T-helper 22 cell (primary cell): ENCODE measurements around the gene AJAP1.

Source experiments
- DNase-seq: peaks from one replicate; pipeline ENCODE4 v3.0.0-alpha.2; 2020; ENCODE audit warnings: low read depth

AJAP1 gene

GRCh38 chr1:4734791-4735190 is 80.4 kb downstream of the AJAP1 start:
- DNase-seq = no peak

- DNase-seq = no peak
Observed at GRCh38 chr1:4736254-4736653, 81.8 kb downstream of the AJAP1 start.

- DNase-seq = no peak
Observed at GRCh38 chr1:4741876-4742423, 87.5 kb downstream of the AJAP1 start.

GRCh38 chr1:4743978-4744750 is 89.8 kb downstream of the AJAP1 start:
- no peak for DNase-seq

GRCh38 chr1:4745560-4745959 is 91.2 kb downstream of the AJAP1 start:
- no peak for DNase-seq

GRCh38 chr1:4749406-4749805 is 95.0 kb downstream of the AJAP1 start:
- no peak for DNase-seq

- no peak for DNase-seq
Observed at GRCh38 chr1:4750177-4750576, 95.8 kb downstream of the AJAP1 start.

GRCh38 chr1:4752059-4752458 is 97.7 kb downstream of the AJAP1 start:
- no peak for DNase-seq

GRCh38 chr1:4754816-4755215 is 100.4 kb downstream of the AJAP1 start:
- DNase-seq = no peak

- DNase-seq = no peak
Observed at GRCh38 chr1:4755301-4755845, 101.0 kb downstream of the AJAP1 start.

GRCh38 chr1:4755864-4756504 is 101.6 kb downstream of the AJAP1 start:
- no peak for DNase-seq

- DNase-seq = no peak
Observed at GRCh38 chr1:4756851-4757580, 102.6 kb downstream of the AJAP1 start.

- DNase-seq = no peak
Observed at GRCh38 chr1:4759671-4760070, 105.3 kb downstream of the AJAP1 start.

- DNase-seq = no peak
Observed at GRCh38 chr1:4760088-4760487, 105.7 kb downstream of the AJAP1 start.

- DNase-seq = no peak
Observed at GRCh38 chr1:4761324-4761723, 106.9 kb downstream of the AJAP1 start.

- DNase-seq = no peak
Observed at GRCh38 chr1:4762146-4762545, 107.7 kb downstream of the AJAP1 start.

GRCh38 chr1:4767308-4767707 is 112.9 kb downstream of the AJAP1 start:
- DNase-seq = no peak

- no peak for DNase-seq
Observed at GRCh38 chr1:4768553-4768952, 114.1 kb downstream of the AJAP1 start.

- DNase-seq = no peak
Observed at GRCh38 chr1:4769516-4770280, 115.3 kb downstream of the AJAP1 start.

GRCh38 chr1:4770713-4771112 is 116.3 kb downstream of the AJAP1 start:
- DNase-seq = no peak

- DNase-seq = no peak
Observed at GRCh38 chr1:4771267-4771666, 116.9 kb downstream of the AJAP1 start.

- DNase-seq = no peak
Observed at GRCh38 chr1:4771721-4772120, 117.3 kb downstream of the AJAP1 start.
